A549 (cell line): ENCODE results near the gene ZNF69. TPM values are rescaled to one million over a fixed set of nuclear protein-coding genes. Genes with fewer than 3 reads are reported as not detected.
"Not testable (repeated sequence)": the region's sequence is repeated elsewhere in the genome, so short reads cannot be mapped to it uniquely, and the experiment has no call there.

Experiments used
- ATAC-seq, 2 experiments: fragments of 200-7000 bp in 1 of 2; fragments of >200 bp in 1 of 2; cut with Nextera tagmentation in 1 of 2; cut with Tn5 transposase in 1 of 2; 3 replicates each; pipeline versions ENCODE4 v1.8.0 to v1.9.1; 2018 to 2020; ENCODE audit warnings: mild to moderate bottlenecking in 1 of 2, moderate library complexity in 1 of 2
- CTCF ChIA-PET: fragments of 300-600 bp; sonication (Branson Sonifier 250); formaldehyde crosslinking; extraction: SDS; loops from one replicate; lab custom pipeline; 2021; ENCODE audit warnings: antibody characterized with exemption, inconsistent platforms; lab: Yijun Ruan, JAX
- POLR2A ChIA-PET: fragments of 350-600 bp; formaldehyde crosslinking; extraction: SDS; loops from one replicate; lab custom pipeline; 2021; ENCODE audit warnings: antibody characterized with exemption, inconsistent platforms; lab: Yijun Ruan, JAX
- DNase-seq, 2 experiments: peaks; one replicate each; pipeline versions ENCODE4 v3.0.0 to v3.0.0-alpha.2; 2011 to 2016; ENCODE audit warnings: low read depth in 1 of 2, low spot score in 1 of 2
- FAIRE-seq: peaks from 2 replicates; lab custom pipeline; 2011; peaks lifted over from hg19 to GRCh38; lab: Jason Lieb, UNC
- H3K27ac ChIP-seq, 2 experiments: fragments of >200 bp; sonication (Bioruptor Twin); formaldehyde crosslinking; 3 replicates each; pipeline ENCODE4 v1.5.1; 2016 to 2017
- H3K4me1 ChIP-seq: fragments of >200 bp; sonication (Bioruptor Twin); formaldehyde crosslinking; 3 replicates; pipeline ENCODE4 v1.6.1; 2016
- H3K4me2 ChIP-seq: fragments of >200 bp; sonication (Bioruptor Twin); formaldehyde crosslinking; 3 replicates; pipeline ENCODE4 v1.6.1; 2016
- H3K4me3 ChIP-seq: fragments of >200 bp; sonication (Bioruptor Twin); formaldehyde crosslinking; 3 replicates; pipeline ENCODE4 v1.5.1; 2016
- H3K9me3 ChIP-seq: fragments of >200 bp; sonication (Bioruptor Twin); formaldehyde crosslinking; 3 replicates; pipeline ENCODE4 v1.6.1; 2016
- BCL3 ChIP-seq: fragments of >200 bp; sonication (Bioruptor Twin); formaldehyde crosslinking; IDR thresholded peaks from 3 replicates; pipeline ENCODE4 v1.6.1; 2016
- BHLHE40 ChIP-seq: IDR thresholded peaks from 2 replicates; pipeline ENCODE4 v1.6.1; 2012; ENCODE audit warnings: low read depth, low read length, inconsistent platforms
- CBX2 ChIP-seq: fragments of 200-600 bp; sonication (generic); IDR thresholded peaks from 2 replicates; pipeline ENCODE4 v1.6.1; 2016; ENCODE audit warnings: low read depth, mild to moderate bottlenecking, borderline replicate concordance
- EHF ChIP-seq: fragments of 250-450 bp; sonication (Bioruptor Pico); IDR thresholded peaks from 2 replicates; pipeline ENCODE4 v1.5.0; 2020; ENCODE audit warnings: mild to moderate bottlenecking
- EP300 ChIP-seq, 2 experiments: fragments of >200 bp; sonication (Bioruptor Twin); formaldehyde crosslinking; IDR thresholded peaks; 2 replicates in 1 of 2; 3 replicates in 1 of 2; pipeline ENCODE4 v1.6.1; 2016 to 2017
- ESRRA ChIP-seq: fragments of 150-350 bp; IDR thresholded peaks from 2 replicates; pipeline ENCODE4 v1.6.1; 2014; ENCODE audit warnings: mild to moderate bottlenecking, low read length, borderline replicate concordance
- FOSL2 ChIP-seq, 2 experiments: fragments of 450-650 bp in 1 of 2; fragments of >200 bp in 1 of 2; sonication (Bioruptor Twin) in 1 of 2; formaldehyde crosslinking; IDR thresholded peaks; 2 replicates each; pipeline versions ENCODE4 v1.5.0 to v1.6.1; 2016 to 2020; ENCODE audit warnings: mild to moderate bottlenecking in 1 of 2, moderate library complexity in 1 of 2
- FOXS1 ChIP-seq: fragments of 250-450 bp; sonication (Bioruptor Pico); IDR thresholded peaks from 2 replicates; pipeline ENCODE4 v1.5.0; 2020; ENCODE audit warnings: mild to moderate bottlenecking, moderate library complexity
- GATA3 ChIP-seq: IDR thresholded peaks from 2 replicates; pipeline ENCODE4 v1.6.1; 2012; ENCODE audit warnings: borderline replicate concordance
- HDAC2 ChIP-seq: fragments of 200-600 bp; sonication (generic); IDR thresholded peaks from 2 replicates; pipeline ENCODE4 v1.6.1; 2016
- HES2 ChIP-seq: fragments of >200 bp; sonication (Bioruptor Twin); formaldehyde crosslinking; IDR thresholded peaks from 2 replicates; pipeline ENCODE4 v1.6.1; 2016
- HEYL ChIP-seq: fragments of 250-450 bp; sonication (Bioruptor Pico); IDR thresholded peaks from 2 replicates; pipeline ENCODE4 v1.8.0; 2021; ENCODE audit warnings: mild to moderate bottlenecking, moderate library complexity
- HOXB5 ChIP-seq: fragments of 250-450 bp; sonication (Bioruptor Pico); IDR thresholded peaks from 2 replicates; pipeline ENCODE4 v1.5.0; 2020; ENCODE audit warnings: mild to moderate bottlenecking, moderate library complexity
- JUN ChIP-seq, 2 experiments: fragments of >200 bp; sonication (Bioruptor Twin); formaldehyde crosslinking; IDR thresholded peaks; 2 replicates in 1 of 2; 3 replicates in 1 of 2; pipeline ENCODE4 v1.6.1; 2016 to 2017
- KDM5A ChIP-seq: fragments of 200-600 bp; sonication (generic); IDR thresholded peaks from 2 replicates; pipeline ENCODE4 v1.6.1; 2016; ENCODE audit warnings: antibody characterized with exemption, mild to moderate bottlenecking
- MAFK ChIP-seq: fragments of 450-650 bp; IDR thresholded peaks from 2 replicates; pipeline ENCODE4 v1.6.1; 2014; ENCODE audit not compliant: partially characterized antibody
- MAX ChIP-seq: IDR thresholded peaks from 2 replicates; pipeline ENCODE4 v1.6.1; 2012
- MAZ ChIP-seq: fragments of 150-350 bp; IDR thresholded peaks from 2 replicates; pipeline ENCODE4 v1.6.1; 2014; ENCODE audit warnings: antibody characterized with exemption, low read depth, low read length, borderline replicate concordance
- MYC ChIP-seq: IDR thresholded peaks from 2 replicates; pipeline ENCODE4 v1.6.1; 2012; ENCODE audit warnings: mild to moderate bottlenecking, inconsistent platforms, low read length, improper control_type of control experiment, borderline replicate concordance
- NR3C1 ChIP-seq: fragments of >200 bp; sonication (Bioruptor Twin); formaldehyde crosslinking; IDR thresholded peaks from 3 replicates; pipeline ENCODE4 v1.6.1; 2017
- PHF8 ChIP-seq: fragments of 200-600 bp; sonication (generic); IDR thresholded peaks from 2 replicates; pipeline ENCODE4 v1.6.1; 2016; ENCODE audit warnings: low read depth, mild to moderate bottlenecking, antibody characterized with exemption, moderate library complexity, borderline replicate concordance
- RFX5 ChIP-seq: fragments of 450-650 bp; IDR thresholded peaks from 2 replicates; pipeline ENCODE4 v1.7.1; 2014; ENCODE audit warnings: antibody characterized with exemption, mild to moderate bottlenecking, moderate library complexity
- TP53 ChIP-seq: fragments of 250-450 bp; sonication (Bioruptor Pico); IDR thresholded peaks from 2 replicates; pipeline ENCODE4 v1.5.0; 2021; ENCODE audit warnings: mild to moderate bottlenecking, moderate library complexity
- ZSCAN20 ChIP-seq: fragments of 250-450 bp; sonication (Bioruptor Pico); IDR thresholded peaks from 2 replicates; pipeline ENCODE4 v1.8.0; 2022; ENCODE audit warnings: mild to moderate bottlenecking, moderate library complexity
- WGBS: methylation state at CpG from one replicate; pipeline ENCODE4 v1.1.6; 2017; ENCODE audit errors: missing lambda C conversion rate; 5-methylcytosine and 5-hydroxymethylcytosine counted together
- polyA plus RNA-seq, 4 experiments: library from polyadenylated mRNA; depleted of rRNA in 3 of 4; stranded (reverse); fragments of >200 nt; fragmentation: RNase III in 1 of 4; extraction: RNeasy Plus Mini Kit Qiagen cat#74134 plus additional on column Dnase treatment in 1 of 4; gene quantifications; 2 replicates in 3 of 4; 3 replicates in 1 of 4; pipeline ENCODE4 v1.2.3, GENCODE V29; 2011 to 2017
- TF ChIP-seq, protein P1 (sequence below): fragments of 250-450 bp; sonication (Bioruptor Pico); IDR thresholded peaks from 2 replicates; pipeline ENCODE4 v1.5.0; 2021; ENCODE audit warnings: mild to moderate bottlenecking, moderate library complexity, borderline replicate concordance
- TF ChIP-seq, protein P2 (sequence below): fragments of 450-650 bp; IDR thresholded peaks from 2 replicates; pipeline ENCODE4 v1.6.1; 2014; ENCODE audit warnings: antibody characterized with exemption
- TF ChIP-seq, protein P3 (sequence below): fragments of >200 bp; sonication (Bioruptor Twin); formaldehyde crosslinking; IDR thresholded peaks from 3 replicates; pipeline ENCODE4 v1.5.1; 2016

The ZNF69 gene
- polyA plus RNA-seq, 2 of the 4 experiments (the other 2 are of a cell fraction), result not detected

DNA sequence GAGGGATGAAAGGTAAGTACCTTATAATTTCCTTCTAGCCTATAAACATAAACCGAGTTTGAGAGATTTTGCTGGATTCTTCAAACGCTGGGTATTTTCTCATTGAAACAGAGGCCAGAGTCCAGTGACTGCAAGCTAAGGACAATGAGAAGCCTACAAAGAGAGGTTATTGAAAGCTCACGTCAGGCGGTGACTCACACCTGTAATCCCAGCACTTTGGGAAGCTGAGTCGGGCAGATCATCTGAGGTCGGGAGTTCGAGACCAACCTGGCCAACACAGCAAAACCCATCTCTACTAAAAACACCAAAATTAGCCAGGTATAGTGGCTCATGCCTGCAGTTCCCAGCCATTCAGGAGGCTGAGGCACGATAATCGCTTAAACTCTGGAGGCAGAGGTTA lies 15.0 kb upstream of the ZNF69 start:
- POLR2A ChIA-PET, result no interaction called here
- FAIRE-seq (no peak), DNase-seq (no peak), ATAC-seq (no peak)
- peaks cover 14% of the 10 kb centered on the region for H3K9me3 ChIP-seq
- TF ChIP-seq, protein P1, sequence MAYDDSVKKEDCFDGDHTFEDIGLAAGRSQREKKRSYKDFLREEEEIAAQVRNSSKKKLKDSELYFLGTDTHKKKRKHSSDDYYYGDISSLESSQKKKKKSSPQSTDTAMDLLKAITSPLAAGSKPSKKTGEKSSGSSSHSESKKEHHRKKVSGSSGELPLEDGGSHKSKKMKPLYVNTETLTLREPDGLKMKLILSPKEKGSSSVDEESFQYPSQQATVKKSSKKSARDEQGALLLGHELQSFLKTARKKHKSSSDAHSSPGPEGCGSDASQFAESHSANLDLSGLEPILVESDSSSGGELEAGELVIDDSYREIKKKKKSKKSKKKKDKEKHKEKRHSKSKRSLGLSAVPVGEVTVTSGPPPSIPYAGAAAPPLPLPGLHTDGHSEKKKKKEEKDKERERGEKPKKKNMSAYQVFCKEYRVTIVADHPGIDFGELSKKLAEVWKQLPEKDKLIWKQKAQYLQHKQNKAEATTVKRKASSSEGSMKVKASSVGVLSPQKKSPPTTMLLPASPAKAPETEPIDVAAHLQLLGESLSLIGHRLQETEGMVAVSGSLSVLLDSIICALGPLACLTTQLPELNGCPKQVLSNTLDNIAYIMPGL (CRISPR knock-in tag), result no peak
- TF ChIP-seq EHF (CRISPR knock-in tag) (no peak), PHF8 (no peak), RFX5 (no peak), BCL3 (no peak), HDAC2 (no peak), MAFK (no peak), CBX2 (no peak), KDM5A (no peak), HOXB5 (CRISPR knock-in tag) (no peak)
- TF ChIP-seq, protein P2, sequence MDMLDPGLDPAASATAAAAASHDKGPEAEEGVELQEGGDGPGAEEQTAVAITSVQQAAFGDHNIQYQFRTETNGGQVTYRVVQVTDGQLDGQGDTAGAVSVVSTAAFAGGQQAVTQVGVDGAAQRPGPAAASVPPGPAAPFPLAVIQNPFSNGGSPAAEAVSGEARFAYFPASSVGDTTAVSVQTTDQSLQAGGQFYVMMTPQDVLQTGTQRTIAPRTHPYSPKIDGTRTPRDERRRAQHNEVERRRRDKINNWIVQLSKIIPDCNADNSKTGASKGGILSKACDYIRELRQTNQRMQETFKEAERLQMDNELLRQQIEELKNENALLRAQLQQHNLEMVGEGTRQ, result no peak
- no peak overlapping the region for H3K27ac ChIP-seq
- CTCF ChIA-PET, result no interaction called here
- WGBS, result 6% methylated on average over 9 of the region's 9 CpGs
- no peak overlapping the region for H3K4me3 ChIP-seq
- H3K4me2 ChIP-seq, result no peak overlapping the region
- no peaks in the 10 kb centered on the region for H3K4me1 ChIP-seq

DNA sequence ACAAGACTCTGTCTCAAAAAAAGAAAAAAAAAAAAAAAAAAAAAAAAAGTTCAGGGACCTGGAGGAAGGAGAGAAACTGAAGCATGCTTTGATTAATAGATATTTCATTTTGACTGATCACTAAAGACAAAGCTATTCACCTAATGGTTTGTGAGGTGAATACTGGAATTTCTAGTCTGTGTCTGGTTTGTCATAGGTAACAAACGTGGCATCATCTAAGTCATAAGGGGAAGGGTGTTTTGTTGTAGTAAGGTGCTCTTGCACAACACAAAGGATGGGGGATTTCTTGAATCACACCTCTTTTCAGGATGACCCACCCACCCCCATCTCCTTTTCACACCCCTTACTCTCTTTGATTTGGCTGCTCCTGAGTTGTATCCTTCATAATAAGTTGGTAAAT lies 13.8 kb upstream of the ZNF69 start:
- no peak for TF ChIP-seq HEYL (CRISPR knock-in tag)
- TF ChIP-seq RFX5, result no peak
- no peak for TF ChIP-seq MAZ
- TF ChIP-seq, protein P3, sequence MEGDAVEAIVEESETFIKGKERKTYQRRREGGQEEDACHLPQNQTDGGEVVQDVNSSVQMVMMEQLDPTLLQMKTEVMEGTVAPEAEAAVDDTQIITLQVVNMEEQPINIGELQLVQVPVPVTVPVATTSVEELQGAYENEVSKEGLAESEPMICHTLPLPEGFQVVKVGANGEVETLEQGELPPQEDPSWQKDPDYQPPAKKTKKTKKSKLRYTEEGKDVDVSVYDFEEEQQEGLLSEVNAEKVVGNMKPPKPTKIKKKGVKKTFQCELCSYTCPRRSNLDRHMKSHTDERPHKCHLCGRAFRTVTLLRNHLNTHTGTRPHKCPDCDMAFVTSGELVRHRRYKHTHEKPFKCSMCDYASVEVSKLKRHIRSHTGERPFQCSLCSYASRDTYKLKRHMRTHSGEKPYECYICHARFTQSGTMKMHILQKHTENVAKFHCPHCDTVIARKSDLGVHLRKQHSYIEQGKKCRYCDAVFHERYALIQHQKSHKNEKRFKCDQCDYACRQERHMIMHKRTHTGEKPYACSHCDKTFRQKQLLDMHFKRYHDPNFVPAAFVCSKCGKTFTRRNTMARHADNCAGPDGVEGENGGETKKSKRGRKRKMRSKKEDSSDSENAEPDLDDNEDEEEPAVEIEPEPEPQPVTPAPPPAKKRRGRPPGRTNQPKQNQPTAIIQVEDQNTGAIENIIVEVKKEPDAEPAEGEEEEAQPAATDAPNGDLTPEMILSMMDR, result no peak
- no peak for TF ChIP-seq EP300 (IDR thresholded peaks at IDR 0.05)
- TF ChIP-seq NR3C1, result no peak
- no peak for TF ChIP-seq ESRRA
- no peak for TF ChIP-seq JUN (IDR thresholded peaks at IDR 0.05)
- no peak for TF ChIP-seq FOXS1 (CRISPR knock-in tag)
- TF ChIP-seq, protein P2, result no peak
- TF ChIP-seq ZSCAN20 (CRISPR knock-in tag), result no peak
- TF ChIP-seq FOSL2 (IDR thresholded peaks at IDR 0.05), result no peak
- no peak for TF ChIP-seq FOSL2 (CRISPR knock-in tag; IDR thresholded peaks at IDR 0.05)
- no peak for TF ChIP-seq BHLHE40
- no peak for TF ChIP-seq TP53 (CRISPR knock-in tag)
- no peak for TF ChIP-seq GATA3
- TF ChIP-seq MYC, result no peak
- TF ChIP-seq MAX, result no peak
- TF ChIP-seq HES2, result no peak
- TF ChIP-seq HOXB5 (CRISPR knock-in tag), result no peak
- TF ChIP-seq, all 56 proteins: peak for 0
- ATAC-seq (no peak), FAIRE-seq (no peak), DNase-seq (no peak)
- peaks cover 9% of the 10 kb centered on the region; the same call in 2 of the 3 replicates for H3K9me3 ChIP-seq
- H3K4me3 ChIP-seq, result no peak overlapping the region
- no peaks in the 10 kb centered on the region for H3K4me1 ChIP-seq
- 0% methylated on average over 1 of the region's 1 CpG for WGBS
- ChIA-PET CTCF (no interaction called here), POLR2A (no interaction called here)
- no peak overlapping the region for H3K27ac ChIP-seq
- H3K4me2 ChIP-seq, result no peak overlapping the region

GRCh38 chr19:11879687-11880266 lies 7.8 kb upstream of the ZNF69 start:
- H3K4me2 ChIP-seq, CTCF ChIA-PET, H3K27ac ChIP-seq, H3K4me3 ChIP-seq, H3K9me3 ChIP-seq, POLR2A ChIA-PET, H3K4me1 ChIP-seq, ATAC-seq, DNase-seq, FAIRE-seq: not testable (repeated sequence)
- 31% methylated on average over 16 of the region's 16 CpGs for WGBS
